ES-I3 (cell line): ENCODE measurements around the gene PCBP3.

Experiments
- H3K36me3 ChIP-seq: 2 replicates; pipeline ENCODE4 v1.6.1; 2013; ENCODE audit warnings: mild to moderate bottlenecking, low read length, control low read depth, moderate library complexity; ENCODE audit not compliant: insufficient read depth
- H3K4me1 ChIP-seq: 2 replicates; pipeline ENCODE4 v1.6.1; 2013; ENCODE audit warnings: mild to moderate bottlenecking, control low read depth, low read length; ENCODE audit not compliant: insufficient read depth
- H3K9ac ChIP-seq: 2 replicates; pipeline ENCODE4 v1.6.1; 2013; ENCODE audit warnings: low read depth, mild to moderate bottlenecking, low read length, moderate library complexity
- H3K9me3 ChIP-seq: 2 replicates; pipeline ENCODE4 v1.6.1; 2013; ENCODE audit warnings: mild to moderate bottlenecking, low read length, moderate library complexity; ENCODE audit not compliant: control insufficient read depth, insufficient read depth

PCBP3 gene

GRCh38 chr21:45821315-45821962 lies 177.9 kb downstream of the PCBP3 start:
- H3K9me3 ChIP-seq = no peaks in the 10 kb centered on the region
- no peaks in the 10 kb centered on the region for H3K36me3 ChIP-seq
- no peak overlapping the region for H3K9ac ChIP-seq
- peaks cover 11% of the 10 kb centered on the region for H3K4me1 ChIP-seq

GRCh38 chr21:45821998-45822397 lies 178.5 kb downstream of the PCBP3 start:
- Histone ChIP-seq H3K36me3 (no peaks in the 10 kb centered on the region), H3K9me3 (no peaks in the 10 kb centered on the region), H3K4me1 (peaks cover 11% of the 10 kb centered on the region), H3K9ac (no peak overlapping the region)

GRCh38 chr21:45822429-45823099 lies 179.0 kb downstream of the PCBP3 start:
- H3K36me3 ChIP-seq = no peaks in the 10 kb centered on the region
- H3K4me1 ChIP-seq = peaks cover 11% of the 10 kb centered on the region
- no peaks in the 10 kb centered on the region for H3K9me3 ChIP-seq
- H3K9ac ChIP-seq = no peak overlapping the region

GRCh38 chr21:45823100-45823681 lies 179.7 kb downstream of the PCBP3 start:
- no peaks in the 10 kb centered on the region for H3K36me3 ChIP-seq
- no peaks in the 10 kb centered on the region for H3K9me3 ChIP-seq
- peaks cover 10% of the 10 kb centered on the region for H3K4me1 ChIP-seq
- no peak overlapping the region for H3K9ac ChIP-seq

GRCh38 chr21:45824546-45825215 lies 181.2 kb downstream of the PCBP3 start:
- no peaks in the 10 kb centered on the region for H3K9me3 ChIP-seq
- no peaks in the 10 kb centered on the region for H3K36me3 ChIP-seq
- no peaks in the 10 kb centered on the region for H3K4me1 ChIP-seq
- H3K9ac ChIP-seq = no peak overlapping the region

- Histone ChIP-seq H3K4me1 (no peaks in the 10 kb centered on the region), H3K36me3 (no peaks in the 10 kb centered on the region), H3K9me3 (no peaks in the 10 kb centered on the region), H3K9ac (no peak overlapping the region)
Observed at GRCh38 chr21:45825219-45825618, 181.7 kb downstream of the PCBP3 start.

- H3K4me1 ChIP-seq = no peaks in the 10 kb centered on the region
- no peaks in the 10 kb centered on the region for H3K9me3 ChIP-seq
- H3K36me3 ChIP-seq = no peaks in the 10 kb centered on the region
- no peak overlapping the region for H3K9ac ChIP-seq
Observed at GRCh38 chr21:45826676-45827301, 183.3 kb downstream of the PCBP3 start.

GRCh38 chr21:45827302-45827692 lies 183.8 kb downstream of the PCBP3 start:
- 0 out of 2 replicates have a peak, but pooled peaks cover 2% of the 10 kb centered on the region for H3K9me3 ChIP-seq
- H3K36me3 ChIP-seq = no peaks in the 10 kb centered on the region
- H3K9ac ChIP-seq = no peak overlapping the region
- no peaks in the 10 kb centered on the region for H3K4me1 ChIP-seq

- Histone ChIP-seq H3K36me3 (no peaks in the 10 kb centered on the region), H3K4me1 (no peaks in the 10 kb centered on the region), H3K9ac (no peak overlapping the region), H3K9me3 (0 out of 2 replicates have a peak, but pooled peaks cover 2% of the 10 kb centered on the region)
Observed at GRCh38 chr21:45827881-45828579, 184.5 kb downstream of the PCBP3 start.

- Histone ChIP-seq H3K9me3 (0 out of 2 replicates have a peak, but pooled peaks cover 2% of the 10 kb centered on the region), H3K4me1 (no peaks in the 10 kb centered on the region), H3K36me3 (no peaks in the 10 kb centered on the region), H3K9ac (no peak overlapping the region)
Observed at GRCh38 chr21:45828580-45829570, 185.3 kb downstream of the PCBP3 start.

- no peaks in the 10 kb centered on the region for H3K4me1 ChIP-seq
- no peaks in the 10 kb centered on the region for H3K36me3 ChIP-seq
- H3K9ac ChIP-seq = no peak overlapping the region
- H3K9me3 ChIP-seq = 0 out of 2 replicates have a peak, but pooled peaks cover 2% of the 10 kb centered on the region
Observed at GRCh38 chr21:45829668-45830067, 186.1 kb downstream of the PCBP3 start.

GRCh38 chr21:45830221-45830640 lies 186.7 kb downstream of the PCBP3 start:
- H3K4me1 ChIP-seq = no peaks in the 10 kb centered on the region; the same call in 1 of the 2 replicates
- H3K9me3 ChIP-seq = 0 out of 2 replicates have a peak, but pooled peaks cover 2% of the 10 kb centered on the region
- H3K9ac ChIP-seq = no peak overlapping the region
- H3K36me3 ChIP-seq = no peaks in the 10 kb centered on the region
